Chondrocyte (in vitro differentiated cells): Measurements from ENCODE around the gene BMP7. TPM values are rescaled to one million over a fixed set of nuclear protein-coding genes. Genes with fewer than 3 reads are reported as not detected.
"Not testable (repeated sequence)": the region's sequence is repeated elsewhere in the genome, so short reads cannot be mapped to it uniquely, and the experiment has no call there.

ENCODE experiments used
- DNase-seq: peaks from one replicate; pipeline ENCODE4 v3.0.0; 2021; ENCODE audit warnings: mixed read lengths, low spot score
- H3K27ac Mint-ChIP-seq: one replicate; pipeline ENCODE4 v1.8.0; 2021; ENCODE audit warnings: mild to moderate bottlenecking, moderate library complexity, mixed read lengths; ENCODE audit not compliant: unreplicated experiment
- H3K27me3 Mint-ChIP-seq: 2 replicates; pipeline ENCODE4 v1.8.0; 2021; ENCODE audit warnings: low read depth, mixed read lengths
- H3K36me3 Mint-ChIP-seq: 2 replicates; pipeline ENCODE4 v1.8.0; 2021; ENCODE audit warnings: low read depth, mixed read lengths
- H3K4me1 Mint-ChIP-seq: 2 replicates; pipeline ENCODE4 v1.8.0; 2021; ENCODE audit warnings: low read depth, mild to moderate bottlenecking, mixed read lengths
- H3K4me3 Mint-ChIP-seq: one replicate; pipeline ENCODE4 v1.8.0; 2021; ENCODE audit warnings: mild to moderate bottlenecking, moderate library complexity, mixed read lengths; ENCODE audit not compliant: unreplicated experiment
- H3K9me3 Mint-ChIP-seq: 2 replicates; pipeline ENCODE4 v1.8.0; 2021; ENCODE audit warnings: low read depth, mixed read lengths
- CTCF ChIP-seq: fragments of 200-600 bp; sonication (generic); IDR thresholded peaks from 2 replicates; pipeline ENCODE4 v1.5.0; 2021; ENCODE audit warnings: antibody characterized with exemption, mild to moderate bottlenecking, moderate library complexity
- total RNA-seq: library from RNA; stranded (reverse); gene quantifications from 3 replicates; pipeline ENCODE4 v1.2.1, GENCODE V29; 2021

BMP7 gene
- total RNA-seq, 1 donor from 2014 or later, result not detected

- Mint-ChIP-seq H3K27me3 (no peaks in the 10 kb centered on the region), H3K4me1 (no peaks in the 10 kb centered on the region), H3K4me3 (no peak overlapping the region), H3K9me3 (no peaks in the 10 kb centered on the region), H3K36me3 (no peaks in the 10 kb centered on the region), H3K27ac (no peak overlapping the region)
- DNase-seq, result no peak
- TF ChIP-seq CTCF, result no peak
Observed at GRCh38 chr20:57192311-57192710, 74.1 kb downstream of the BMP7 start.

- not testable (repeated sequence) for H3K4me3 Mint-ChIP-seq, H3K4me1 Mint-ChIP-seq, H3K9me3 Mint-ChIP-seq, H3K36me3 Mint-ChIP-seq, H3K27me3 Mint-ChIP-seq, DNase-seq, H3K27ac Mint-ChIP-seq
Observed at GRCh38 chr20:57191265-57191638, 75.2 kb downstream of the BMP7 start.

GRCh38 chr20:57190536-57191264, 75.7 kb downstream of the BMP7 start:
- no peak overlapping the region for H3K4me3 Mint-ChIP-seq
- no peaks in the 10 kb centered on the region for H3K36me3 Mint-ChIP-seq
- no peak for DNase-seq
- no peak overlapping the region for H3K27ac Mint-ChIP-seq
- H3K27me3 Mint-ChIP-seq, result peaks cover 2% of the 10 kb centered on the region
- no peaks in the 10 kb centered on the region for H3K9me3 Mint-ChIP-seq
- no peak for TF ChIP-seq CTCF
- H3K4me1 Mint-ChIP-seq, result no peaks in the 10 kb centered on the region

- H3K36me3 Mint-ChIP-seq, result no peaks in the 10 kb centered on the region
- H3K4me1 Mint-ChIP-seq, result no peaks in the 10 kb centered on the region
- no peak for DNase-seq
- no peak for TF ChIP-seq CTCF
- H3K4me3 Mint-ChIP-seq, result no peak overlapping the region
- peaks cover 4% of the 10 kb centered on the region for H3K9me3 Mint-ChIP-seq
- H3K27ac Mint-ChIP-seq, result no peak overlapping the region
- peaks cover 5% of the 10 kb centered on the region for H3K27me3 Mint-ChIP-seq
Observed at GRCh38 chr20:57189713-57190112, 76.7 kb downstream of the BMP7 start.

GRCh38 chr20:57188576-57189079, 77.8 kb downstream of the BMP7 start:
- H3K9me3 Mint-ChIP-seq, result peaks cover 4% of the 10 kb centered on the region
- no peak for DNase-seq
- H3K4me1 Mint-ChIP-seq, result no peaks in the 10 kb centered on the region
- H3K4me3 Mint-ChIP-seq, result no peak overlapping the region
- no peak for TF ChIP-seq CTCF
- H3K27me3 Mint-ChIP-seq, result peaks cover 10% of the 10 kb centered on the region
- no peak overlapping the region for H3K27ac Mint-ChIP-seq
- no peaks in the 10 kb centered on the region for H3K36me3 Mint-ChIP-seq

- no peak for TF ChIP-seq CTCF
- Mint-ChIP-seq H3K36me3 (no peaks in the 10 kb centered on the region), H3K4me1 (no peaks in the 10 kb centered on the region), H3K27me3 (peaks cover 13% of the 10 kb centered on the region), H3K4me3 (no peak overlapping the region), H3K27ac (no peak overlapping the region), H3K9me3 (peaks cover 4% of the 10 kb centered on the region)
- no peak for DNase-seq
Observed at GRCh38 chr20:57188056-57188455, 78.4 kb downstream of the BMP7 start.
